ENCODE measurements around the gene RASAL3. TPM values are rescaled to one million over a fixed set of nuclear protein-coding genes. Genes with fewer than 3 reads are reported as not detected.

The RASAL3 gene
- total RNA-seq (2014; rRNA removed) (not detected in 2 replicates), Bru-seq, nascent RNA (percentile 6 among the genes with signal in this experiment), BruChase-seq, experiment 1, labeled RNA remaining after a 6-hour chase (percentile 6 among the genes with signal in this experiment), BruChase-seq, experiment 2, labeled RNA remaining after a 2-hour chase (not detected)
- long read RNA-seq: 0 reads

DNA sequence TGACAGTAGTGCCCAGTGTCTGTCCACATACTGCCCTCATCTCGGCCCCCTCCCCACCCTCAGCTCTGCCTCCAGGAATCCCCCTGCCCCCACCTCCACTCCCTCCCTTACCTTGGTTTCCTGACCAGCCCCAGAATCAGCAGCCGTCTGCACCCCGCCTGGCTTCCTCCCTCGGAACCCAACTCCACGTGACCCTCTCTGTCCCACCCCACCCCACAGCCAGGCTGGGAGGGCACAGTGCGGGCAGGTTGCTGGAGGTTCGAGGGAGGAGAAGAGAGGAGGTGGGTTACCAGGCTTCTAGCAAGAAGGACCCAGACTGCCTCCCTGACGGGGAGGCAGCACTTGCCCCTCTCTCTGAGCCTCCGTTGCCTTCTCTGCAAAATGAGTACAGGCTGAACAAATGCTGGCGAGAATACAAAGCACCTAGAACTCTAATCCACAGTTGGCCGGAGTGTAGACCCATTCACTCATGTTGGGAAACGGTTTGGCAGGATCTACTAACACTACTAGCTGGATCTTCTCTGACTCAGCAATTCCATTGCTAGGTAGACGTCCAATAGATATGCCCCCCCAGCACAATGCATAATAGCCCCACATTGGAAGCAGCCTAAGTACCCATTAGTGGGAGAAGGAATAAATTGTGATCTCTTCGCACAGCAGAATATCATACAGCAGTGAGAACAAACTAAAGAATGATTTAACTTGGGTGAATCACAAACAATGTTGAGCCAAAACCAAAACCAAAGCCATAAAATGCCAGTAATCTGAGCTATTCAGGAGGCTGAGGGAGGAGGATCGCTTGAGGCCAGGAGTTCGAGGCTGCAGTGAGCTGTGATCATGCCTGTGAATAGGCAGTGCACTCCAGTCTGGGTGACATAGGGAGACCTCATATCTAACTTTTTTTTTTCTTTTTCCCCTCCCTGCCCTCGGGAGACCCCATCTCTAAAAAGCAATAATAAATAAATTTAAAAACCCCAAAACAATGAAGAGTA, at the start of gene RASAL3:
Gene RASAL3, minus strand, starts transcription at position 151 of the 992 bp plus-strand sequence. CDS start 186 bp downstream, outside the sequence.
- H3F3A ChIP-seq (ENCODE audit: low read length, unreplicated experiment): no peaks in the 10 kb centered on the region
- BruUV-seq (replicated peaks): no TSS peak
- no peaks in the 10 kb centered on the region for H3K36me3 ChIP-seq (ENCODE audit: low read depth, low read length)
- ATAC-seq (no peak), DNase-seq (no peak)
- H3K9me2 ChIP-seq (replicated peaks; ENCODE audit: low read length): no peaks in the 10 kb centered on the region
- no peak within 1 kb of the TSS for H2AFZ ChIP-seq (ENCODE audit: low read length)
- no peaks in the 10 kb centered on the region for H3K79me2 ChIP-seq (ENCODE audit: low read length)
- H3K27ac ChIP-seq (ENCODE audit: low read length): no peak within 1 kb of the TSS
- TF ChIP-seq, protein P1, sequence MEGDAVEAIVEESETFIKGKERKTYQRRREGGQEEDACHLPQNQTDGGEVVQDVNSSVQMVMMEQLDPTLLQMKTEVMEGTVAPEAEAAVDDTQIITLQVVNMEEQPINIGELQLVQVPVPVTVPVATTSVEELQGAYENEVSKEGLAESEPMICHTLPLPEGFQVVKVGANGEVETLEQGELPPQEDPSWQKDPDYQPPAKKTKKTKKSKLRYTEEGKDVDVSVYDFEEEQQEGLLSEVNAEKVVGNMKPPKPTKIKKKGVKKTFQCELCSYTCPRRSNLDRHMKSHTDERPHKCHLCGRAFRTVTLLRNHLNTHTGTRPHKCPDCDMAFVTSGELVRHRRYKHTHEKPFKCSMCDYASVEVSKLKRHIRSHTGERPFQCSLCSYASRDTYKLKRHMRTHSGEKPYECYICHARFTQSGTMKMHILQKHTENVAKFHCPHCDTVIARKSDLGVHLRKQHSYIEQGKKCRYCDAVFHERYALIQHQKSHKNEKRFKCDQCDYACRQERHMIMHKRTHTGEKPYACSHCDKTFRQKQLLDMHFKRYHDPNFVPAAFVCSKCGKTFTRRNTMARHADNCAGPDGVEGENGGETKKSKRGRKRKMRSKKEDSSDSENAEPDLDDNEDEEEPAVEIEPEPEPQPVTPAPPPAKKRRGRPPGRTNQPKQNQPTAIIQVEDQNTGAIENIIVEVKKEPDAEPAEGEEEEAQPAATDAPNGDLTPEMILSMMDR (conservative IDR thresholded peaks at IDR 0.05; ENCODE audit: low read depth, low read length): no peak
- no peak for TF ChIP-seq EZH2phosphoT487 (IDR thresholded peaks at IDR 0.05; ENCODE audit: borderline replicate concordance, low read length)
- CTCF ChIA-PET: no interaction called here
- POLR2A ChIA-PET (ENCODE audit: unreplicated experiment): no interaction called here
- H3K4me1 ChIP-seq (ENCODE audit: insufficient read depth, low read length): peaks cover 14% of the 10 kb centered on the region
- no peaks in the 10 kb centered on the region for H3K27me3 ChIP-seq (ENCODE audit: low read length)
- no peaks in the 10 kb centered on the region for H3K9me3 ChIP-seq (ENCODE audit: low read length)
- H3K9ac ChIP-seq (ENCODE audit: low read length): no peak within 1 kb of the TSS
- H4K20me1 ChIP-seq (ENCODE audit: low read length): no peaks in the 10 kb centered on the region; the same call in 1 of the 2 replicates
- H3K4me2 ChIP-seq (ENCODE audit: low read length): no peak within 1 kb of the TSS
- intact Hi-C loops (cut with micrococcal nuclease): no loop called here
- H3K4me3 ChIP-seq (ENCODE audit: low read length): no peak within 1 kb of the TSS

GRCh38 chr19:15511671-15512424, 47.5 kb upstream of the RASAL3 start:
- no peak overlapping the region for H3K4me2 ChIP-seq (ENCODE audit: low read length)
- BruUV-seq (replicated peaks): no TSS peak
- 0 out of 2 replicates have a peak, but pooled peaks cover 3% of the 10 kb centered on the region for H3K4me1 ChIP-seq (ENCODE audit: insufficient read depth, low read length)
- no peaks in the 10 kb centered on the region for H3F3A ChIP-seq (ENCODE audit: low read length, unreplicated experiment)
- intact Hi-C loops (cut with micrococcal nuclease): no loop called here
- H3K4me3 ChIP-seq (ENCODE audit: low read length): no peak overlapping the region
- H3K9me3 ChIP-seq (ENCODE audit: low read length): no peaks in the 10 kb centered on the region
- ATAC-seq (no peak), DNase-seq (no peak)
- H3K9ac ChIP-seq (ENCODE audit: low read length): no peak overlapping the region
- no peaks in the 10 kb centered on the region for H3K36me3 ChIP-seq (ENCODE audit: low read depth, low read length)
- CTCF ChIA-PET: no interaction called here
- H3K79me2 ChIP-seq (ENCODE audit: low read length): no peaks in the 10 kb centered on the region
- no peaks in the 10 kb centered on the region for H4K20me1 ChIP-seq (ENCODE audit: low read length)
- no peaks in the 10 kb centered on the region for H3K9me2 ChIP-seq (replicated peaks; ENCODE audit: low read length)
- H2AFZ ChIP-seq (ENCODE audit: low read length): no peak overlapping the region
- no peak overlapping the region for H3K27ac ChIP-seq (ENCODE audit: low read length)
- H3K27me3 ChIP-seq (ENCODE audit: low read length): peaks cover 19% of the 10 kb centered on the region
- POLR2A ChIA-PET (ENCODE audit: unreplicated experiment): no interaction called here
- TF ChIP-seq, protein P1 (conservative IDR thresholded peaks at IDR 0.05; ENCODE audit: low read depth, low read length): no peak
- TF ChIP-seq EZH2 (IDR thresholded peaks at IDR 0.05; ENCODE audit: low read length, unreplicated experiment) (no peak), EZH2phosphoT487 (IDR thresholded peaks at IDR 0.05; ENCODE audit: borderline replicate concordance, low read length) (no peak)

Measured in PC-3 (cell line).